Aorta (tissue), 4 donors: ENCODE measurements around the gene MBD2. TPM values are rescaled to one million over a fixed set of nuclear protein-coding genes. Genes with fewer than 3 reads are reported as not detected.

Experiments used
- polyA plus RNA-seq, 2 donors: library from polyadenylated mRNA; stranded (reverse); fragments of 200-250 nt; gene quantifications; one replicate each; pipeline ENCODE4 v1.2.3, GENCODE V29; 2013
- total RNA-seq, 2 donors: library from RNA; stranded (reverse); fragmentation: NEBNext Ultra II Directional; extraction: Animal tissue kit (Norgen Biotek cat#: 25700); gene quantifications; one replicate each; pipeline ENCODE4 v1.2.1, GENCODE V29; 2021
- donor health status: healthy with polysubstance abuse.
- donor health status: Bipolar disorder and iron deficiency.
- donor health status: DM: no; HTN: no; CAD: no.
- donor health status: DM: yes; HTN: yes; CAD: no.

MBD2 gene
- total and polyA plus RNA-seq, 4 donors = 34.9 to 92.6 (median 72.4) TPM

Other genes with a start within 250 kb of the MBD2 start
- gene POLI, start 44.8 kb upstream of the MBD2 start, total RNA-seq = 10 to 100 TPM; 31.6 to 45.6 TPM
- 10 to 100 TPM; 14.4 to 33.9 TPM for gene POLI, start 44.8 kb upstream of the MBD2 start, polyA plus RNA-seq
- not detected for gene STARD6, start 133.2 kb upstream of the MBD2 start, total RNA-seq
- gene STARD6, start 133.2 kb upstream of the MBD2 start, polyA plus RNA-seq = not detected
- 1 to 10 TPM; 2.3 to 5.5 TPM for gene C18orf54, start 133.2 kb upstream of the MBD2 start, total RNA-seq
- 1 to 10 TPM in 1 of 2 donors, under 1 TPM in 1; 0.50 to 1.4 TPM for gene C18orf54, start 133.2 kb upstream of the MBD2 start, polyA plus RNA-seq